Gastrocnemius medialis (tissue), 4 donors: Measurements from ENCODE around the gene TFEC.
A peak's percentile ranks its signal among the peaks of the same experiment; 100 is the strongest.

Source experiments
- POLR2A ChIP-seq, 2 donors: fragments of 450-650 bp; IDR thresholded peaks; one replicate each; pipeline ENCODE4 v1.6.1; 2017; ENCODE audit warnings: antibody characterized with exemption in 2 of 2, mild to moderate bottlenecking in 2 of 2, moderate library complexity in 2 of 2
- TF ChIP-seq, protein P1 (sequence below), 5 experiments: fragments of 450-650 bp in 3 of 5; fragments of 200-600 bp in 2 of 5; sonication (generic) in 2 of 5; IDR thresholded peaks in 4 of 5; conservative IDR thresholded peaks in 1 of 5; 1 replicate in 4 of 5; 2 replicates in 1 of 5; pipeline ENCODE4 v1.5.1; 2016 to 2019; ENCODE audit warnings: antibody characterized with exemption in 5 of 5, mild to moderate bottlenecking in 3 of 5, moderate library complexity in 3 of 5

DNA sequence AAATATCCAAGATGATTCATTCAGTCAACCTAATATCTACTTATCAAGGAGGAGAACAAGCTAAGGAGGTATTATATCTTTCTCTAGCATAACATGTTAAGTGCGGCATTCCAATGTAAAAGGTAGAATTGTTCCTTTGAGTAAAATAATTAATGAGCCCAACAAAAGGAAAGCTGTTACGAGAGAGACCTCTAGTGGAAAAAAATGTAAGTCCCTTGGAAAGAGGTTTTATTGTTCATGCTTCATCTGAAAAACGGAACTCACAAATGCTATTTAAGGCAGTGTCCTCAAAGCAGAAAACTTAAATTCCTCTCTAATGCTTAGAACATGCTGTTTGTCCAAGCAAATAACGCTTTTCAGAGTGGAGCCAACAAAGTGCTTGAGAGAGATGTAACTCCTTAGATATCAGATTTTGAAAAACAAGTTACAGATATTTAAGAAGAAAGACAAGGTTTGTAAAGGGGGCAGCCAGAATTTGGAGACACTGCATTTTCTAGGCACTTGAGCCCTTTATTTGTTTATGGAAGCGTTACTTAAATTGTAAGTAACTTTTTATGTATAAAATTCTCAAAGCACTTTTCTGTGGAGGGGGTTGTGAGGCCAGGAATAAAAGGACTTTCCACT lies 119.9 kb downstream of the TFEC start:
- TF ChIP-seq, protein P1, sequence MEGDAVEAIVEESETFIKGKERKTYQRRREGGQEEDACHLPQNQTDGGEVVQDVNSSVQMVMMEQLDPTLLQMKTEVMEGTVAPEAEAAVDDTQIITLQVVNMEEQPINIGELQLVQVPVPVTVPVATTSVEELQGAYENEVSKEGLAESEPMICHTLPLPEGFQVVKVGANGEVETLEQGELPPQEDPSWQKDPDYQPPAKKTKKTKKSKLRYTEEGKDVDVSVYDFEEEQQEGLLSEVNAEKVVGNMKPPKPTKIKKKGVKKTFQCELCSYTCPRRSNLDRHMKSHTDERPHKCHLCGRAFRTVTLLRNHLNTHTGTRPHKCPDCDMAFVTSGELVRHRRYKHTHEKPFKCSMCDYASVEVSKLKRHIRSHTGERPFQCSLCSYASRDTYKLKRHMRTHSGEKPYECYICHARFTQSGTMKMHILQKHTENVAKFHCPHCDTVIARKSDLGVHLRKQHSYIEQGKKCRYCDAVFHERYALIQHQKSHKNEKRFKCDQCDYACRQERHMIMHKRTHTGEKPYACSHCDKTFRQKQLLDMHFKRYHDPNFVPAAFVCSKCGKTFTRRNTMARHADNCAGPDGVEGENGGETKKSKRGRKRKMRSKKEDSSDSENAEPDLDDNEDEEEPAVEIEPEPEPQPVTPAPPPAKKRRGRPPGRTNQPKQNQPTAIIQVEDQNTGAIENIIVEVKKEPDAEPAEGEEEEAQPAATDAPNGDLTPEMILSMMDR (IDR thresholded peaks at IDR 0.05 in 4 of 5, conservative IDR thresholded peaks at IDR 0.05 in 1 of 5) = peak in 3 of 5 experiments; percentile 19 to 38 (median 22)
- TF ChIP-seq POLR2A (IDR thresholded peaks at IDR 0.05) = no peak
